ENCODE data around the gene DCUN1D3. TPM values are rescaled to one million over a fixed set of nuclear protein-coding genes. Genes with fewer than 3 reads are reported as not detected.

Gene DCUN1D3
- total and polyA plus RNA-seq, 3 donors from 2014 or later = 15.2 to 19.5 (median 16.5) TPM

DNA sequence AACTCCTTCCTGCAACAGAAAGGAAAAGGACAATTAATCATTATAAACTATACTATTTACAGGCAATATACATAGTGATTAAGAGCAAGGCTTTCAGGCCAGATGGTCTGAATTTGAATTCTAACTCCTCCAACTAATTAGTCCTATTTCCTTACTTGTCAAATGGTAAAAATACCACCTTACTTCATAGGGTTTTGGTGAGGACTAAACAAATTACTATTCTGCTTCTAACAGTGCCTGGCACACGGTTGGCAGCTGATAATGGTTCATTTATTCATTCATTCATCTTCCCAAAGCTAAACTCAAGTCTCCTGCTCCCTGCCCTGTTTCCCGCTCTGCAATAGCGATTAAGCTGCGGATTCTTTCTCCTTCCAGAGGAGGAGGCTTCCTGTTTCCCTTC, 39.8 kb downstream of the DCUN1D3 start:
- Histone ChIP-seq H3K4me1 (peaks cover 17% of the 10 kb centered on the region), H3K27ac (peak overlapping the region in 1 of 2 donors; percentile 75), H3K9me3 (no peaks in the 10 kb centered on the region), H3K27me3 (no peaks in the 10 kb centered on the region), H3K4me3 (no peak overlapping the region), H3K36me3 (ENCODE audit: low read depth, missing control alignments) (no peaks in the 10 kb centered on the region)
- 88% methylated on average over 4 of the region's 4 CpGs for WGBS, 2 donors
- TF ChIP-seq, protein P1, sequence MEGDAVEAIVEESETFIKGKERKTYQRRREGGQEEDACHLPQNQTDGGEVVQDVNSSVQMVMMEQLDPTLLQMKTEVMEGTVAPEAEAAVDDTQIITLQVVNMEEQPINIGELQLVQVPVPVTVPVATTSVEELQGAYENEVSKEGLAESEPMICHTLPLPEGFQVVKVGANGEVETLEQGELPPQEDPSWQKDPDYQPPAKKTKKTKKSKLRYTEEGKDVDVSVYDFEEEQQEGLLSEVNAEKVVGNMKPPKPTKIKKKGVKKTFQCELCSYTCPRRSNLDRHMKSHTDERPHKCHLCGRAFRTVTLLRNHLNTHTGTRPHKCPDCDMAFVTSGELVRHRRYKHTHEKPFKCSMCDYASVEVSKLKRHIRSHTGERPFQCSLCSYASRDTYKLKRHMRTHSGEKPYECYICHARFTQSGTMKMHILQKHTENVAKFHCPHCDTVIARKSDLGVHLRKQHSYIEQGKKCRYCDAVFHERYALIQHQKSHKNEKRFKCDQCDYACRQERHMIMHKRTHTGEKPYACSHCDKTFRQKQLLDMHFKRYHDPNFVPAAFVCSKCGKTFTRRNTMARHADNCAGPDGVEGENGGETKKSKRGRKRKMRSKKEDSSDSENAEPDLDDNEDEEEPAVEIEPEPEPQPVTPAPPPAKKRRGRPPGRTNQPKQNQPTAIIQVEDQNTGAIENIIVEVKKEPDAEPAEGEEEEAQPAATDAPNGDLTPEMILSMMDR (IDR thresholded peaks at IDR 0.05) = no peak
- no peak for TF ChIP-seq POLR2A (IDR thresholded peaks at IDR 0.05)
- intact Hi-C loops (cut with DNase I; ENCODE audit: low total_unique reads) = no loop called here
- no peak for DNase-seq

DNA sequence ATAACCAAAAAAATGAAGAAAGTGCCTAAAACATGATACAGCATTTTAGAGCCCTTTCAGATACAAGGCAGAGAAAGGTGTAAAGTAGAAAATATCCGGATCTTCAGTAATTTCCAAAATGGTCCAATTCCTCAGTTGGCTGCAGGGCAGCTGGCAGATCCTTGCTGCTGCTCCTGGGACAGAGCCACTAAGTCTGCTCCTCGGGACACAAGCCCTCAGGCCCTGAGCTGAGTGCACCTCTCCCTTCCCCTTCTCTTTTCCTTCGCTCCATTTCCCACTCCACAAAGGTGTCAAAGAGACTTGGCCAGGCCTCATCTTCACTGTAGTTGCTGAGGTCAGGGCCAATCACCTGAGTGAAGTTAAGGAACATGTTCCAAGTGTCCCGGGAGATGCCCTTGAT, 40.5 kb downstream of the DCUN1D3 start:
- no peak for DNase-seq
- Histone ChIP-seq H3K36me3 (ENCODE audit: low read depth, missing control alignments) (no peaks in the 10 kb centered on the region), H3K9me3 (no peaks in the 10 kb centered on the region), H3K27ac (peak overlapping the region; percentile 40 to 75), H3K4me3 (no peak overlapping the region), H3K4me1 (peaks cover 17% of the 10 kb centered on the region), H3K27me3 (no peaks in the 10 kb centered on the region)
- TF ChIP-seq, protein P1 (IDR thresholded peaks at IDR 0.05) = no peak
- TF ChIP-seq POLR2A (IDR thresholded peaks at IDR 0.05) = no peak
- WGBS, 2 donors = 58 to 62% methylated on average over 4 of the region's 4 CpGs
- intact Hi-C loops (cut with DNase I; ENCODE audit: low total_unique reads) = loop anchor here (10.0 kb wide), 1 partner anchor 45 kb away; the partner anchor contains the start of genes DCUN1D3 and LYRM1

DNA sequence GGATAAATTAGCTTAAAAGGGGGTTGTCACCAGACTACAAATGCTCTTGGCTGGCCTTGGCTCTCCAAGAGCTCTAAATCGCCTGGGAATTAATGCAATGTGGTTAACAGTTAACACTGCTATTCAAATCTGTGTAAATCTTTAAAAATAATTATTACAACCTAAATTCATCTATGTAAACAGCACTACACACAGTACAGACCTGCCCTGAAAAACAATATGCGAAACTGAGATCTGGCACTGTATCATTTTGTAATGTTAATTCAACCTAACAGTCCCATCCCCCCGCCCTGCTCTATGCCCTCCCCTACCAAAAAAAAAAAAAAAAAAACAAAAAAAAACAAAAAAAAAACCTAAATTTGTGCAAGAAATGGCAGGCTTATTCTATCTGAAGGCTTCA, 40.9 kb downstream of the DCUN1D3 start:
- Histone ChIP-seq H3K27ac (peak overlapping the region; percentile 40 to 75), H3K4me1 (peaks cover 17% of the 10 kb centered on the region), H3K36me3 (ENCODE audit: low read depth, missing control alignments) (no peaks in the 10 kb centered on the region), H3K27me3 (no peaks in the 10 kb centered on the region), H3K9me3 (no peaks in the 10 kb centered on the region), H3K4me3 (no peak overlapping the region)
- intact Hi-C loops (cut with DNase I; ENCODE audit: low total_unique reads) = loop anchor here (10.0 kb wide), 1 partner anchor 46 kb away; the partner anchor contains the start of genes DCUN1D3 and LYRM1
- TF ChIP-seq, protein P1 (IDR thresholded peaks at IDR 0.05) = no peak
- TF ChIP-seq POLR2A (IDR thresholded peaks at IDR 0.05) = no peak
- 65 to 67% methylated on average over 3 of the region's 3 CpGs for WGBS, 2 donors
- no peak for DNase-seq

DNA sequence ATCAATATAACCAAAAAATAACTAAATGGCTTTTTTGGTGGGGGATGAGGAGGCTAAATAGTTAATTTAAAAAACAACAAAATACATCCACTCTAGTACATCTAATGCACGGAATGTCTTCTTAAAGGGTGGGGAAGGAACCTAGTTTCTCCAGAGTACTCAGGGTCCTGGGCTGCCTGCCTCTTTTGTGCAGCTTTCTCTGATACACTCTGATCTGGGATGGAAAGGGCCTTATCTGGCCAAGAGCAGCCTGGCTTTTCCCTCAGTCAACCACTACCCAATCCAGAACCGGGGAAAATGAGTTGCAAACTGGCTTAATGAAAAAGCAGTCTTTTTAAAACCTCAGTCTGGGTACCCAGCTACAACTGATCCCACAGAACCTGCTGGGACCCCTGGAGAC, 42.9 kb downstream of the DCUN1D3 start:
- Histone ChIP-seq H3K4me3 (no peak overlapping the region), H3K36me3 (ENCODE audit: low read depth, missing control alignments) (no peaks in the 10 kb centered on the region), H3K27ac (peak overlapping the region in 1 of 2 donors; percentile 62), H3K4me1 (peaks cover 31% of the 10 kb centered on the region), H3K9me3 (no peaks in the 10 kb centered on the region), H3K27me3 (no peaks in the 10 kb centered on the region)
- 24 to 41% methylated on average over 2 of the region's 2 CpGs for WGBS, 2 donors
- no peak for TF ChIP-seq POLR2A (IDR thresholded peaks at IDR 0.05)
- TF ChIP-seq, protein P1 (IDR thresholded peaks at IDR 0.05) = no peak
- DNase-seq = no peak
- intact Hi-C loops (cut with DNase I; ENCODE audit: low total_unique reads) = loop anchor here (10.0 kb wide), 1 partner anchor 48 kb away; the partner anchor contains the start of genes DCUN1D3 and LYRM1

DNA sequence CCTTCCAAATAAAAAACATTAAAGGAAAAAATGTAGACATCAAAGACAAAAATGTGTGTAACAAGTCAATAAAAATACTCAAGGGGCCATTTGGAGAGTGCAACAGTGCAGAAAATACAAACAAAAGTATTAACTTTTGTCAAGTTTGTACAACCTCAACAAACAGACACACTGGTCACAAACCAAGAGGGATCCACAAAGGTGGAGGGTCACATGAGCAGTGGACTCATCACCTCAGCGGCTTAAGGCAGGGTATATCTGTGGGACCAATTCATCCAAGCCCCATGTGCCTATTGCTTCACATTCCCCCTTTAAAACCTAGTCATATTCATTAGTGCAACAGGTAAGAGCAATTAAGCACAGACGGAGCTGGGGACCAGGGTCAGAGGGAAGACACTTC, 45.2 kb downstream of the DCUN1D3 start:
- TF ChIP-seq, protein P1 (IDR thresholded peaks at IDR 0.05) = no peak
- no peak for TF ChIP-seq POLR2A (IDR thresholded peaks at IDR 0.05)
- DNase-seq = no peak
- 93 to 97% methylated on average over 2 of the region's 2 CpGs for WGBS, 2 donors
- Histone ChIP-seq H3K4me3 (no peak overlapping the region), H3K4me1 (peaks cover 51% of the 10 kb centered on the region), H3K9me3 (no peaks in the 10 kb centered on the region), H3K27me3 (no peaks in the 10 kb centered on the region), H3K27ac (no peak overlapping the region), H3K36me3 (ENCODE audit: low read depth, missing control alignments) (no peaks in the 10 kb centered on the region)
- intact Hi-C loops (cut with DNase I; ENCODE audit: low total_unique reads) = loop anchor here (10.0 kb wide), 1 partner anchor 50 kb away; the partner anchor contains the start of genes DCUN1D3 and LYRM1

All from testis (tissue), 3 donors.